IMR-90 (cell line): ENCODE results near the gene GIMAP7. TPM values are rescaled to one million over a fixed set of nuclear protein-coding genes. Genes with fewer than 3 reads are reported as not detected.

Source experiments
- ATAC-seq: fragments of 200-7000 bp; cut with Tn5 transposase; 2 replicates; pipeline ENCODE4 v1.9.1; 2020; ENCODE audit warnings: low read depth, mild to moderate bottlenecking, moderate library complexity
- BruUV-seq: library from RNA; stranded (reverse); fragments of 400-500 nt; replicated peaks from 2 replicates; lab custom pipeline; 2021; lab: Mats Ljungman, UMichigan
- CTCF ChIA-PET: fragments of 300-600 bp; formaldehyde crosslinking; extraction: SDS; loops from one replicate; lab custom pipeline; 2021; ENCODE audit warnings: antibody characterized with exemption; lab: Yijun Ruan, JAX
- POLR2A ChIA-PET: fragments of 300-600 bp; sonication (Branson Sonifier 250); formaldehyde crosslinking; loops from one replicate; lab custom pipeline; 2022; ENCODE audit warnings: antibody characterized with exemption; ENCODE audit not compliant: unreplicated experiment; lab: Charles Lee
- DNase-seq: peaks from one replicate; pipeline ENCODE4 v3.0.0; 2013
- H2AFZ ChIP-seq: replicated peaks from 2 replicates; pipeline ENCODE3; 2013; ENCODE audit warnings: low read length, mild to moderate bottlenecking; ENCODE audit not compliant: poor library complexity
- H2AK5ac ChIP-seq: 2 replicates; pipeline ENCODE4 v1.6.1; 2013; ENCODE audit warnings: low read depth, low read length, inconsistent platforms
- H2AK9ac ChIP-seq: replicated peaks from 2 replicates; pipeline ENCODE3; 2013; ENCODE audit warnings: mild to moderate bottlenecking, low read depth, low read length, moderate library complexity; ENCODE audit not compliant: poor library complexity
- H2BK120ac ChIP-seq: 2 replicates; pipeline ENCODE4 v1.6.1; 2013; ENCODE audit warnings: low read depth, low read length, inconsistent platforms
- H2BK15ac ChIP-seq: 3 replicates; pipeline ENCODE4 v1.6.1; 2013; ENCODE audit warnings: low read depth, low read length, inconsistent platforms
- H2BK20ac ChIP-seq: 2 replicates; pipeline ENCODE4 v1.6.1; 2013; ENCODE audit warnings: low read depth, mild to moderate bottlenecking, inconsistent platforms, low read length, moderate library complexity
- H2BK5ac ChIP-seq: 2 replicates; pipeline ENCODE4 v1.6.1; 2013; ENCODE audit warnings: mild to moderate bottlenecking, low read depth, low read length, inconsistent platforms; ENCODE audit not compliant: poor library complexity, severe bottlenecking
- H3K14ac ChIP-seq: replicated peaks from 2 replicates; pipeline ENCODE4 v1.6.1; 2013; ENCODE audit warnings: low read depth, low read length, inconsistent platforms
- H3K18ac ChIP-seq: 2 replicates; pipeline ENCODE4 v1.6.1; 2013; ENCODE audit warnings: low read depth, low read length, control low read depth
- H3K23ac ChIP-seq: 2 replicates; pipeline ENCODE4 v1.6.1; 2013; ENCODE audit warnings: low read depth, low read length, inconsistent platforms
- H3K27ac ChIP-seq: 2 replicates; pipeline ENCODE4 v1.5.1; 2013; ENCODE audit warnings: mild to moderate bottlenecking, control low read depth, low read length; ENCODE audit not compliant: insufficient read depth
- H3K27me3 ChIP-seq: 2 replicates; pipeline ENCODE4 v1.6.1; 2013; ENCODE audit warnings: low read length; ENCODE audit not compliant: control insufficient read depth, insufficient read depth
- H3K36me3 ChIP-seq: 2 replicates; pipeline ENCODE4 v1.6.1; 2013; ENCODE audit warnings: low read length, mixed read lengths; ENCODE audit not compliant: control insufficient read depth, insufficient read depth
- H3K4ac ChIP-seq: 2 replicates; pipeline ENCODE4 v1.6.1; 2013; ENCODE audit warnings: low read depth, low read length, inconsistent platforms
- H3K4me1 ChIP-seq: 2 replicates; pipeline ENCODE4 v1.6.1; 2013; ENCODE audit warnings: low read length, mixed read lengths; ENCODE audit not compliant: control insufficient read depth, insufficient read depth
- H3K4me2 ChIP-seq: 2 replicates; pipeline ENCODE4 v1.6.1; 2013; ENCODE audit warnings: low read depth, mild to moderate bottlenecking, control low read depth, low read length, moderate library complexity
- H3K4me3 ChIP-seq: 2 replicates; pipeline ENCODE4 v1.5.1; 2013; ENCODE audit warnings: low read depth, mild to moderate bottlenecking, control low read depth, low read length, moderate library complexity; ENCODE audit not compliant: insufficient read depth
- H3K56ac ChIP-seq: 2 replicates; pipeline ENCODE4 v1.6.1; 2013; ENCODE audit warnings: low read length, inconsistent platforms; ENCODE audit not compliant: insufficient read depth; ENCODE audit errors: extremely low read depth
- H3K79me1 ChIP-seq, 2 experiments: 2 replicates each; pipeline ENCODE4 v1.6.1; 2013; ENCODE audit warnings: low read length in 2 of 2, inconsistent platforms in 1 of 2, low read depth in 1 of 2
- H3K9ac ChIP-seq: 2 replicates; pipeline ENCODE4 v1.6.1; 2013; ENCODE audit warnings: low read depth, low read length, control low read depth
- H3K9me1 ChIP-seq: 2 replicates; pipeline ENCODE4 v1.6.1; 2013; ENCODE audit warnings: low read length, inconsistent platforms; ENCODE audit not compliant: insufficient read depth
- H3K9me3 ChIP-seq: 2 replicates; pipeline ENCODE4 v1.6.1; 2013; ENCODE audit warnings: low read length; ENCODE audit not compliant: control insufficient read depth, insufficient read depth
- H4K20me1 ChIP-seq: 2 replicates; pipeline ENCODE4 v1.6.1; 2013; ENCODE audit warnings: low read length, inconsistent platforms; ENCODE audit not compliant: insufficient read depth
- H4K5ac ChIP-seq: 2 replicates; pipeline ENCODE4 v1.6.1; 2013; ENCODE audit warnings: mild to moderate bottlenecking, low read depth, low read length, control low read depth
- H4K8ac ChIP-seq, 2 experiments: 2 replicates each; pipeline ENCODE4 v1.6.1; 2013; ENCODE audit warnings: low read depth in 2 of 2, low read length in 2 of 2, control low read depth in 1 of 2, inconsistent platforms in 1 of 2
- H4K91ac ChIP-seq: 2 replicates; pipeline ENCODE4 v1.6.1; 2013; ENCODE audit warnings: low read depth, low read length, inconsistent platforms; ENCODE audit not compliant: insufficient read depth
- ELK1 ChIP-seq: fragments of 150-350 bp; IDR thresholded peaks from 2 replicates; pipeline ENCODE4 v1.6.1; 2016; ENCODE audit warnings: low read depth, mild to moderate bottlenecking, low read length, moderate library complexity, borderline replicate concordance
- NFE2L2 ChIP-seq: fragments of 150-350 bp; IDR thresholded peaks from 2 replicates; pipeline ENCODE4 v1.6.1; 2016; ENCODE audit warnings: low read depth, mild to moderate bottlenecking, low read length
- RCOR1 ChIP-seq: IDR thresholded peaks from 2 replicates; pipeline ENCODE4 v1.6.1; 2012; ENCODE audit warnings: mild to moderate bottlenecking, low read length, improper control_type of control experiment; ENCODE audit not compliant: insufficient replicate concordance
- RFX5 ChIP-seq: IDR thresholded peaks from 2 replicates; pipeline ENCODE4 v1.8.0; 2012; ENCODE audit warnings: low read depth, mild to moderate bottlenecking, low read length, moderate library complexity
- WGBS, 2 experiments: methylation state at CpG; one replicate each; pipeline versions ENCODE4 v1.1.5 to v1.1.7; 2013; ENCODE audit warnings: missing lambda C conversion rate in 2 of 2; ENCODE audit not compliant: insufficient read length in 1 of 2; ENCODE audit errors: extremely low coverage in 2 of 2; 5-methylcytosine and 5-hydroxymethylcytosine counted together
- dilution Hi-C: fragments of 300-500 bp; cut with HindIII; formaldehyde crosslinking; loops from one replicate; pipeline ENCODE4 v1.14.3; 2018; ENCODE audit warnings: low sequenced_read_pairs; ENCODE audit not compliant: unreplicated experiment
- in situ Hi-C: fragments of 300-500 bp; cut with MboI; formaldehyde crosslinking; loops from 3 replicates; pipeline ENCODE4 v1.14.3; 2019; ENCODE audit warnings: low sequenced_read_pairs, inconsistent platforms, mixed read lengths
- intact Hi-C: fragments of 100-400 bp; cut with micrococcal nuclease; formaldehyde crosslinking; loops from 2 replicates; pipeline ENCODE4 v1.10.0; 2022
- polyA plus RNA-seq, 3 experiments: library from polyadenylated mRNA; depleted of rRNA; stranded (reverse); fragments of >200 nt; gene quantifications; 2 replicates each; pipeline ENCODE4 v1.2.3, GENCODE V29; 2012; ENCODE audit warnings: low replicate concordance in 1 of 3
- total RNA-seq: library from RNA; depleted of rRNA; stranded (reverse); fragments of >200 nt; gene quantifications from 2 replicates; pipeline ENCODE4 v1.2.3, GENCODE V29; 2012

GIMAP7 gene
- total and polyA plus RNA-seq, 2 of the 4 experiments (the other 2 are of a cell fraction) = not detected

- POLR2A ChIA-PET = no interaction called here
- intact Hi-C loops = no loop called here
Observed at GRCh38 chr7:150564006-150564405, 49.3 kb downstream of the GIMAP7 start.

More at GRCh38 chr7:150564006-150564405, 49.3 kb downstream of the GIMAP7 start:
- WGBS, 2 experiments = no CpG with 5 or more reads among the region's 5 CpGs
- Histone ChIP-seq H4K20me1 (no peaks in the 10 kb centered on the region), H2BK20ac (no peak overlapping the region), H4K5ac (no peak overlapping the region), H3K18ac (no peak overlapping the region), H4K8ac (no peak overlapping the region), H3K9me3 (peaks cover 15% of the 10 kb centered on the region), H3K56ac (no peak overlapping the region), H2AK9ac (no peak overlapping the region), H3K4me2 (no peak overlapping the region), H2AFZ (no peak overlapping the region), H2BK120ac (no peak overlapping the region), H3K27ac (no peak overlapping the region), H3K23ac (no peak overlapping the region), H4K91ac (no peak overlapping the region), H3K4me3 (no peak overlapping the region), H3K9ac (no peak overlapping the region), H3K36me3 (no peaks in the 10 kb centered on the region), H2BK5ac (no peak overlapping the region), H3K4me1 (no peaks in the 10 kb centered on the region), H3K27me3 (no peaks in the 10 kb centered on the region), H2BK15ac (no peak overlapping the region), H3K4ac (no peak overlapping the region), H3K9me1 (no peaks in the 10 kb centered on the region), H3K14ac (no peak overlapping the region), H3K79me1 (no peaks in the 10 kb centered on the region), H2AK5ac (no peak overlapping the region)
- no peak for ATAC-seq
- in situ Hi-C loops (no loop called here), dilution Hi-C loops (no loop called here)
- BruUV-seq = no TSS peak
- no peak for DNase-seq
- no peak for TF ChIP-seq RFX5
- no peak for TF ChIP-seq RCOR1
- TF ChIP-seq ELK1 = no peak
- no peak for TF ChIP-seq NFE2L2
- CTCF ChIA-PET = no interaction called here
